GM18870 (cell line): Measurements from ENCODE around the gene WDR3.
A peak's percentile ranks its signal among the peaks of the same experiment; 100 is the strongest.
"Not testable (repeated sequence)": the region's sequence is repeated elsewhere in the genome, so short reads cannot be mapped to it uniquely, and the experiment has no call there.

Experiments used
- ATAC-seq: cut with Tn5 transposase; IDR thresholded peaks from one replicate; pipeline ENCODE4 v1.9.1; 2021; ENCODE audit warnings: moderate library complexity; ENCODE audit not compliant: unreplicated experiment

Gene WDR3

GRCh38 chr1:117929343-117930172, at the start of gene WDR3, which contains the start of gene GDAP2:
Gene WDR3, plus strand, starts transcription at chr1:117929739. Its CDS starts 3,581 bp downstream, at chr1:117933320.
Gene GDAP2, minus strand, starts transcription at chr1:117929621. Its CDS starts 9,264 bp downstream, at chr1:117920357.
- peak; percentile 95 for ATAC-seq

- no peak for ATAC-seq
Measured at GRCh38 chr1:117883616-117884015, 45.9 kb upstream of the WDR3 start.

- no peak for ATAC-seq
Measured at GRCh38 chr1:117886101-117886795, 43.3 kb upstream of the WDR3 start.

- ATAC-seq = no peak
Measured at GRCh38 chr1:117890452-117890851, 39.1 kb upstream of the WDR3 start.

GRCh38 chr1:117892512-117892911, 37.0 kb upstream of the WDR3 start:
- no peak for ATAC-seq

- ATAC-seq = no peak
Measured at GRCh38 chr1:117894078-117894477, 35.5 kb upstream of the WDR3 start.

GRCh38 chr1:117895482-117896114, 33.9 kb upstream of the WDR3 start:
- ATAC-seq = peak; percentile 82

GRCh38 chr1:117897551-117897950, 32.0 kb upstream of the WDR3 start:
- no peak for ATAC-seq

- ATAC-seq = no peak
Measured at GRCh38 chr1:117899801-117900200, 29.7 kb upstream of the WDR3 start.

- ATAC-seq = no peak
Measured at GRCh38 chr1:117902944-117903343, 26.6 kb upstream of the WDR3 start.

- ATAC-seq = no peak
Measured at GRCh38 chr1:117904485-117904884, 25.1 kb upstream of the WDR3 start.

- ATAC-seq = no peak
Measured at GRCh38 chr1:117905019-117905418, 24.5 kb upstream of the WDR3 start.

GRCh38 chr1:117911051-117911450, 18.5 kb upstream of the WDR3 start:
- ATAC-seq = no peak

- no peak for ATAC-seq
Measured at GRCh38 chr1:117919376-117919775, 10.2 kb upstream of the WDR3 start.

- ATAC-seq = no peak
Measured at GRCh38 chr1:117921991-117922390, 7.5 kb upstream of the WDR3 start.

GRCh38 chr1:117922717-117923116, 6.8 kb upstream of the WDR3 start:
- not testable (repeated sequence) for ATAC-seq

- no peak for ATAC-seq
Measured at GRCh38 chr1:117925981-117926380, 3.6 kb upstream of the WDR3 start.

GRCh38 chr1:117928881-117929342, 627 bp upstream of the WDR3 start:
- peak; percentile 35 for ATAC-seq

- no peak for ATAC-seq
Measured at GRCh38 chr1:117930173-117930447, 571 bp downstream of the WDR3 start.

- no peak for ATAC-seq
Measured at GRCh38 chr1:117930484-117930883, 945 bp downstream of the WDR3 start.

- no peak for ATAC-seq
Measured at GRCh38 chr1:117932576-117932975, 3.0 kb downstream of the WDR3 start.

GRCh38 chr1:117933769-117934168, 4.2 kb downstream of the WDR3 start:
- ATAC-seq = no peak
